Fibroblast of gingiva (primary cell): ENCODE results near the gene PITX3.

Experiments used
- DNase-seq: peaks from one replicate; pipeline ENCODE4 v3.0.0-alpha.2; 2011; ENCODE audit warnings: low read depth

The PITX3 gene

DNA sequence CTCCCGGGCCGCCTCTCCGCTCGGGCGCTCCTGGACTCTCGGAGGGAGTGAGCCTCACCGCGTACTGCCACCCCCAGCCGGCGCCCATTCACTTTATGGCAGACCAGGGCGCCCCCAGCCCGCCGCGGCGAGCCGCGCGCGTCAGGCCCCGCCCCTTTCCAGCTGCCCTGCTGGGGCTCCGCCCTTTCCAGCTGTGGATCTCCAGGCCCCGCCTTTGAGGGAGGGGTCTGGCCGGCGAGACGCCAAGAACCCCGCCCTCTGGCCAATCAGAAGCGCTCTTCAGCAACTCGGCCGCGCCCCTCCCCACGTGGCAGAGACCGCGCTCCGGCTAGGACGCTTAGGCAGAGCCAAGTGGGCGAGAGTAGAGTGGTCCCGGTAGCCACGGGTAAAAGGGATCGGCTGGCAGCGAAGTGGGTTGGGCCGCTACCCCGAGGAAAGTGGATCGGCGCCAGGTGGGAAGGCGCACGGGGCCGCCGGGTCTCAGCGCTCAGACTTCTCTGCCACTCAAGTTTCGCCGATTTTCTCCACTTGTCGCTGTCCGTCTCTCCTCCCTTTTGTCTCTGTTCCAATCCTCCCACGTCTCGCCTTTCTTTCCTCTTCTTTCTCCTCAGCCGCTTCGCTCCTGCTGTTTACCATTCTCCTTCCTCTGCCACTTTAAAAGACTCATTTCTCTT lies at the start of gene PITX3:
PITX3 (minus strand) TSS at position 69 of the 674 bp plus-strand sequence. CDS start 9,432 bp downstream, outside the sequence.
- peak; percentile 90 for DNase-seq

DNA sequence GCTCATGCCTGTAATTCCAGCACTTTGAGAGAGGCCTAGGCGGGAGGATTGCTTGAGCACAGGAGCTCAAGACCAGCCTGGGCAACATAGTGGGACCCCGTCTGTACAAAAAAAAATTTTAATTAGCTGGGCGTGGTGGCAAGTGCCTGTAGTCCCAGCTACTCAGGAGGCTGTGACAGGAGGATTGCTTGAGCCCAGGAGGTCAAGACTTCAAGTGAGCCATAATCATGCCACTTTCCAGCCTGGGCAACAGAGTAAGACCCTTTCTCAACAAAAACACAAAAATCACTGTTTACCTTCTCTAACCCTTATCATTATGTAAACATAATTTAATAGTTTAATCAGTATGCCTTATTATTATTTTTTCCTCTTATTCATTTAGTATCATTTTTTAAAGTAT lies 48.5 kb upstream of the PITX3 start:
- DNase-seq, result no peak

DNA sequence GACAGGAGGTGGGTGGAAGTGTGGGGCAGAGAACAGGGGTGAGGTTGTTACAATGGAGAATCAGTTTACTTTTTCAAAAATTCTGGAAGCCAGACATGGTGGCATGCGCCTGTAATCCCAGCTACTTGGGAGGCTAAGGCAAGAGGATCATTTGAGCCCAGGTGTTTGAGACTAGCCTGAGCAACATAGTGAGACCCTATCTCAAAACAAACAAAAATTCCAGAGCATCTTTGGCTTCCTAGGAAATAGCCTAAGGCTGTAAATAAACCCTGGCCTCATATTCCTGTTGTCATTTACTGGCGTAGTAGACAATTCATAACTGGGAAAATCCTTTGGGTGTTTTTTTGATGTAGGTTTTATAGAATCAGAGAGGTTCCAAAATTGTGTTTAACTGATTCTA lies 48.0 kb upstream of the PITX3 start:
- DNase-seq, result no peak

DNA sequence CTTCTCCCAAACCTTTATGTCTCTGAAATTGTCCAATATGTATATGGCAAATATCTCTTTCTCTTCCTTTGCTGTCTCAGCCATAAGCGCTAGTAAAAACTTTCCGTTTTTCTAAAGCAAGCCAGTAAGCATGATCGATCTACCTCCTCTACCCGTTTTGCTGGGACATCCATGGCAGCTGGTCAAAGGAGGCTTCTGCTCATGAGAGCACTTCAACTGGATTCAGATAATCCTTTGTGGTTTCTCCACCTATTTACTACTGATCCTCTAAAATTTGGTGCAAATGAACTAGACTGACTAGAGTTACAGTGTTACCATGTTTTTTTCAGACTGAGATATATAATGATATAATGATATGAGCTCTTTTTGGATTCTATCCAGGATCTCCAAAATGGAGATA lies 46.7 kb upstream of the PITX3 start:
- no peak for DNase-seq

DNA sequence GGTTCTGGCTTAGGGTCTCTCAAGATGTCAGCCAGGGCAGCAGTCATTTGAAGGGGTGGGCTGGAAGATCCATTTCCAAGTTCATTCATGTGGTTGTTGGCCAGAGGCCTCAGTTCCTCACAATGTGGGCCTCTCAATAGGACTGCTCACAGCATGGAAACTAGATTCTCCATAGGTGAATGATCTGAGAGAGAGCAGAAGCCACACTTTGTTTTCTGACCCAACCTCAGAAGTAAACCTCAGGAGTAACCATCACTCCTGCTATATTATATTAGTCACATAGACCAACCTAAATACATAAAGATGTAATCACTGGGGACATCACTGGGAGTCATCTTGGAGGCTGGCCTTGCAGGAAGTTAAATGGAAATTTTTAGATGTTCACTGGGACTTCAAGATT lies 46.2 kb upstream of the PITX3 start:
- DNase-seq, result no peak

DNA sequence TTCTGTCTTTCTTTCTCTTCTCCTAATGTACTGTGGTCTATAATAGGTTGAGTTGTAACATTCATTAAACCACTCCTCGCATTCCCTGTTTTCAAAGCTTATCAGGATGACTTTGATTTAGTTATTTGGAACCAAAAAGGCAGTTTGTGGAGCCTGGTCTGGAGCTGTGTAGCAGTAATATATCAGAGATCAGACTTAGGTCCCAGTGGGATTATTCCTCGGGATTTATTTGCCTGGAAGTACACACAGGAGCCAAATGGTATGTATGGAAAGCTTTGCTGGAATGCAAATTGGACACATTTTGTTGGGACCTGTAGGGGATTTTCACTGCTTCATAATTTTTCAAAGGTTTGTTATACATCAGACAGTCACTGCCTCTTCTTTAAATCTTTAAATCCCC lies 44.9 kb upstream of the PITX3 start:
- DNase-seq, result no peak

DNA sequence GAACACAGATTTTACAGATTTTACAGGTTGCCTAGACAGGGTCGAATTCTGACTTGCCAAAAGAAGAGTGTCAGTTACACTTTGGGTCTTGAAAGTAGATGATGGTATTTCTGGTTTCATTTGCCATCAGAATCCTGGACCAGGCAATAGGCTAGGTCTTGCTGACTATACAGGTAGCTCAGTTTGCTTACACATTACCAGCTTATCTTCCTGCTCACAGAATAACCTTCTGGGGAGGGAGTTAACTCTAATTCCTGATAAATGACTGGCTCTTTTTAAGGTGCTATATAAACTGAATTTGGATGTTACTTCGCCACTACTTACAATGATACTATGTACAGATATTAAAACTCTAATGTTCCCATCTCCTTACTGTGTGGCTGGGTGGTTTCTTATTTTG lies 43.8 kb upstream of the PITX3 start:
- no peak for DNase-seq

DNA sequence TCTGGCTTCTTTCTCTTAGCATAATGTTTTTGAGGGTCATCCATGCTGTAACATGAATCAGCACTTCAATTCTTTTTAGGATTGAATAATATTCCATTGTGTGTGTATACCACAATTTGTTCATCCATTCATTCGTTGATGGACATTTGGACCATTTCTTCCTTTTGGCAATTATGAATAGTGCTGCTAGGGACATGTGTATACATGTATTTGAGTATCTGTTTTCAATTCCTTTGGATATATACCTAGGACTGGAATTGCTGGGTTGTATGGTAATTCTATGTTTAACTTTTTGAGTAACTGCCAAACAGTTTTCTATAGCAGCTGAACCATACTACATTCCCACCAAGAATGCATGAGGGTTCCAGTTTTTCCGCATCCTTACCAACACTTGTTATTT lies 43.2 kb upstream of the PITX3 start:
- DNase-seq, result no peak

DNA sequence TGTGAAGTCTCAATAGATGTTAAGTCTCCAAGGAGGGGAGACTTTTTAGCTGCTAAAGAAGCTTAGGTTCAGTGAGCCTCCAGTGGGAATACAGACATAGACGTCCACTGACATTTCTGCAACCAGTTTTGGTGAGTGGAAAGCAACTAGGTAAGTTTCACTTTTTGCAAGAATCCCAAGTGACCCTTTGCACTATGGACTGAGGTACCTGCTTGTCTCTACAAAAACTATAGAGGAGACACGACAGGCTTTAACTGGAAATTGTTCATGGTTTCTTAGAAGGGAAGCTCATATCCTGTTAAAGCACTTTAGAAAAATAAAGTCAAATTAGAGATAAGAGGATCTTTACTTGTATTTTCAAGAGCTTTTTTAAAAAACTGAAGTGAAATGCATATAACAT lies 42.6 kb upstream of the PITX3 start:
- DNase-seq, result no peak

DNA sequence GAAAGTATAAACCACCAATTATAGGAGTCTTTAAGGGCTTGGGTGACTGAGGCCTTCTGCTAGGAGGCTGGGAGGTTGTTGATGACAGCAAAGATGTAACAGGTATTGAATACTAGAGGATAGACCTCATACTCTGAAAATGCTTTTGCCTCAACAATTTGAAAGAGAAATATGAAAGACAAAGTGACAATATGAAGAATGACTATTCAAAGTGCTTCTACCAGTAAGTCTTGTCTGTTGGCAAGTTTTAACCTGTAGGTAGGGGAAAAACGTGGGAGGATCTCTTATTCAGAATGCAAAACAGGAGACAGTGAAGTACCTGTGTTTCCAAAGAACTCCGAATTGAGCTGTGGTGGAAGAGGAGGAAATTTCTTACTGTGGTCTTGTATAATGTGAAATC lies 42.2 kb upstream of the PITX3 start:
- DNase-seq, result no peak

DNA sequence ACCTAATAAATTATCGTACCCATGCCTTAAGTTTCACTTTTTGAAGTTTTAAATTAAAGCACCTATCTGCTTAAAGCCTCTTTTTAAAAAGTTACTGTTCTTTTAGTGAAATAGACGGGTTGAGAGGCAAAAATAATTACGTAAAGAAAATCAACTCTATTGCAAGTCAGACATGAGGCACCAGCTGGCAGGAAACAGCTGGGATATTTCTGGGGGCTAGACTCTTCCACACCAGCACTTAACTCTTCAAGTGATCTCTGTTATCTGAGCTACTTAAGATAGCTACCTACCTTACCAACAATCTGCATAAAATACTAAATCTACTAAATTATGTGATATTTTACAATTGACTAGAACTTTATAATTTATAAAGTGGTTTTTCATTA lies 39.8 kb upstream of the PITX3 start:
- no peak for DNase-seq

DNA sequence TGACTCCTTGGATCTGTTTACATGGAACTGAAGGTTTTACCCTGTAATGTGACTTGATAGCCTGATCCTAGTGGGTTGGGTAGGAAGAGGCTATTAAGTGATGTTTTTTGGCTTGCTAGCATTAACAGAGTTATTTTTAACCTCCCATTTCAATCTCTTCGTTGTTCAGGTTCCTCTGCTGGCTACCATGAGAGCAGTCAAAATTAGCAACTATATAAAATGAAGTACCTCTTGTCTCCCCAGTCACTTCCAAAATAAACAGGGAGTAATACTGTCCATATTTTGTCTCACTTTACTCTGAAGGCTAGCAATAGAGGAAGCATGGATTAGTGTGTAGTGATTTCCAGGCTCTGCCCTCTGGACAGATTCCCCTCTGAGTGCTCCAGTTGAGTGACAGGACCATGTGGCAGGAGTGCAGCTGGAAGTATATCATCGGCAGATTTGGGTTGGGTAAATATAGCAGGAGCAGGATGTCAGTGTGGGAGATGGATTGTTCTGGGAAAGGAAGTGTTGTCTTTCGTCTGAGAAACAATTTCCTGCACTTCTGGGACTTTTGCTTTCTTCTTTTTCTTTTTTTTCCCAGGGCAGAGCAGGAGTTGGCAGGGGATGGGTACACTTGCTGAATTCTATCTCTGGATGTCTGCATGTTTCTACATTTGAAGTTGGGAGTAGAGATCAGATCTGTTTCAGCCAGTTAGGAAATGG lies 39.2 kb upstream of the PITX3 start:
- no peak for DNase-seq

DNA sequence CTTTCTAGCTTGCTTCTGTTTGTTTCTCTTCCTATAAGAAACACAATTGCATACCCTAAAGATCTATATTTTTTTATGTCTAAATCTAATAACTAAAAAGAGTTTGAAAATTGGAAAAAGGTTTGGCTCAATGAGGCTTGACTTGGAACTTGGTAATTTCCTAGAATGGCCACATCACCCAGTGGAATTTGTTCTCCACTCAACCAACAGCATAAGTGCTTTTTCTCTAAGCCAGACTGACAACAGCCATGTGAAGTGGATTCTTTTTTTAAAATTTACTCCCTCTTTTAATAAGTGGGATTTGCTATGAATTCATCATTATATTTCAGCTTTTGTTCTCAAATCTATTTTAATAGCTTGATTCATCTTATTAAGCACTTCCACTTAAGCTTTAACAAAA lies 37.8 kb upstream of the PITX3 start:
- no peak for DNase-seq

DNA sequence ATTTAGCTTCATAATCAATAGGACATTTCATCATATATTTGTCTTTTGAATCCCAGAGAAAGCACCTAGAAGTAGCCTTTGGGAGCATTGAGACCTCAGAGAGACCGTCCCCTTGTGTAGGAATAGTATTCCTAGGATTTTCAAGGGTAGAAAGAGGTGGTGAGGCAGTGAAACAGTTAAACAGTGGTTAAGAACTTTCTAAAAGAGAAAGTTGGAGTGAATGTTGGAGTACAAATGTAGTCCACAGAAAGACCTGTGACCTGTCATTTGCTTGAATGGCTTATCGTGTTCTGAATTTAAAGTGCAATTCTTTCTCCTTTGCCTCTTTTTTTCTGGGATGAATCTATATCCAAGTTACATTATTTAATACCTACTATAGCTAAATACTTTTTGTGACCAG lies 34.0 kb upstream of the PITX3 start:
- DNase-seq, result no peak

DNA sequence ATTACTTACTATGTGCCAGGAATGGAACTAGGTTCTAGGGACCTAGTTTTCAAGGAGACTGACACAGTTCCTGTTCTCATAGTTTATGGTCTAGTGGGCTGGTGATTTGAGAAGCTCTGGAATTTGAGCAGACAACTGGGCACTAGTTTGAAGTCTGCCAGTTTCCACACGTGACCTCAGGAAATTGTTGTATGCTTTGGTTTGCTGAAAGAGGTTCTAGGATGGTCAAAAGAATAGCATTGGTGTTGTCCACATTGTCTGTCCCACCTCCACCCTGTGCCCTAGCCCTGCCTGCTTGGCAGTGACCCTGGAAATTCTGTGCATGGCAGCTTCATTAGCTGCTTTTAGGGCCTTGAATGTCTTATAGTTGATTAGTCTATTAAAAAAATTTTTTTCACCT lies 32.8 kb upstream of the PITX3 start:
- no peak for DNase-seq

DNA sequence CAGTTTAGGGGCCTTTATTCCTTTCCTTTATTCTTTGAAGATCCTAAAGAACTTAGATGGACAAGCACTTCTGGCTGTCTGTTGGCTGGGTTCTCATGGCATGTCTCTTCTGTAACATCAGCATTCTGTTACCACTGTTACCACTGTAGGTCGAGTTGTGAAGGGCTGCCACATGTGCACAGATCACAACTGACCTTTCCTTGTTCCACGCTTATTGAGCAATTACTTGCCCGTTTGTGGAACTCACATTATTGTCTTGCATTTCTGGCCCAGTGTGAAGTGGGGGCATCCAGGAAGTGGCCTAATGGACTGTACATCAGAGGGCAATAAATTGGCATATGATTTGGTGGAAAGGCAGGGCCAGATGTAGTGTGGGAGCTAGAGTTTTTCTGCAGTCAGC lies 27.7 kb upstream of the PITX3 start:
- peak; percentile 78 for DNase-seq

DNA sequence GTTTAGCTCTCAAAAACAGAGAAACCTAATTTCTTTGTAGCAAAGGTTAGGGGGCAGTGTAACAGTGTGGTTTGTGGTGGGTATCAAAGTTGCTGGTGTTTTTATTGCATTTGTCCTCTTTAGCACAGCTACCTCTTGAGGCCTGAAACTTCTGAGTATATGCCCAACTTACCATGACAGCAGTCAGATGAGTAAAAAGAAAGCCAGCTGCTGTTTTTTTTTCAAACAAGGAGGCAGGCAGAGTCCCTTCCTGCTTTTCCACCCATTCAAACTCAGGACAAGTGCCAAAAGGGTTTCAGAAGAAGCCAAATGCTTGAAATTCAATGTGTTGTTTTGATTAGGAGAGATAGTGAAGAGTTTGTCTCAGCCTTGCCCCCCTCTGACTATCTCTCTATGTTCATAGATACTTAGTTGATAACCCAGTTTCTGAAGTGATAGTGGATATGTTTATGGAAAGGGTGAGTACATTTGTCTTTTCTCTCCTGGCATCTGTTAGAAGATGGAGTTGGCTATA lies 27.1 kb upstream of the PITX3 start:
- DNase-seq, result peak; percentile 68

DNA sequence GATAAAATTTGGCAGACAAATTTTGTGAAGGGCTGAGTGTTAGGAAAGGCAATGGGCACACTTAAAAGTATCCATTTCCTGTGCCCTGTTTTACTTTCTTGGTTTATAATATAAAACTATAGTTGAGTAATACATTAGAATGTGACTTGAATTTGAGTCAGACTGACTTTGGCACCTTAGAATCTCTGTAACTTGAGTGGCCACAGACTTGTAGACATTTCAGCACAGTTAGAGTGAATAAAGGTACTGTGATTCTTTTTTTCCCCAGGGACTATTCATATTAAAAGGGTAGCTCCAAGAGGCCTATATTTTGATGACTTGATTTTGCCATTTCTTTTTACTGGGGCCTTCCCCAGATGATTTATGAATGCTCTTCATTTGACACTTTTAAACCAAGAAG lies 26.4 kb upstream of the PITX3 start:
- peak; percentile 88 for DNase-seq

DNA sequence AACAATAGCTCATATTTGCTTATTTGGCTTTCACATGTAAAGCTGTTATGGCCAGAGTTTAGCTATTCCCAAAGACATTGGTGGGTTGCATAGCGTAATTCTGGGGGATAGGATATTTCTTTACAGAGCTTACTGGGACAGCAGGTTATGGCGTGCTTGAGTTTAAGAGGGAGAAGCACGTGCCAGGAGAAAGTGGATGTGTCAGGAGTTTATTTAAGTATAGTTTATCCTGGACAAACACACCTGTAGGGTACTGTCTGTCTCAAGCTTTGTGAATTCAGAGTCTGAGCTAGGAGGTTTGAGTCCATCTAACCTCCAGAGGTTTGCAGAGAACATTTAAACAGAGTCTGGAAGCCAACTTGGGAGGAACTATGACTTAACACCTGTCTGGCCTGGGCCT lies 25.4 kb upstream of the PITX3 start:
- DNase-seq, result no peak

DNA sequence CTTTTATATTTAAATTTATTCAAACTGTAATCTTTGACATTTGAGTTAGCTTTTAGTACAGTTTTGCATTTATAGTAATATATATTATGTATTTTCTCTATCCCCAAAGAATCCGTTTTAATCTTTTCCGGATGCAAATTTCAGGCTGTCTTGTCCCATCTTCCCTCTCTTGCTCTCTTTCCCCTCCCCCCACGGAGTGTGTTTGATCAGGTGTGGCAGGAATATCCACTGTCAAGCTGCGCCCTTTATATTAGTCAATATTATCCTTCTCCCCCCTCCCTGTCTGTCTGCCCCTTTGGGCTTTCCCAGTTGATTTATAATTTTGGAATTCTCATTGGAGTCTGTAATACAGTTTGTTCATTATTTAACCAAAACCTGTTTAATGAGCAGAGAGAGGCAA lies 23.1 kb upstream of the PITX3 start:
- DNase-seq, result no peak

DNA sequence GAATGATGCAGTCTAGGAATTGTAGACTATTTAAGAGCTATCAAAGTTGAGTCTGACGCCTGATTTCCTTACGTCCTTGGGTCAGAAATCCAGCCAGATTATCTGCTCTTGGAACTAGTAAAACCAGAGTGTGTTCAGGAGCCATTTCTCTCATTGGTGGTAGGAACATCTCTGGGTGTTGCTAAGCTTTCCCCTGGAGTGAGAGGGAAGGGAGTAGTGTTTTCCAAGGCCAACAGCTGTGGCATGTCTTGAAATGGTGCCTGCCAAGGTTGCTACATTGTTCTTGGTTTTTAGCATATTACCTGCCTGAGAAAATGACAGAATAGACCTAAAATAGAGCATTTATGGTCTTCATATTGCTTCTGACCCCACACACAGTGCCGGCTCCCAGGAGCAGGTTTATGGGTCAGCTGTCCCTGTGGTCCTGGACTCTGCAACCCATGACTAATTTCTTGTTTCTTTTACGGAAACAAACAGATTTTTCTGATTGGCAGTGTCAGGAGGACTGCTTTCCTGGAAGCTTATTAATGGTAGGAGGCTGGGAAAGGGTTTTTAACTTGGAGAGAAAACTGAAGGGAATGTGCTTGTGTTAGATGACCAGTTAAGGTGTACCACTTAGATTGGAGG lies 21.5 kb upstream of the PITX3 start:
- DNase-seq, result no peak

DNA sequence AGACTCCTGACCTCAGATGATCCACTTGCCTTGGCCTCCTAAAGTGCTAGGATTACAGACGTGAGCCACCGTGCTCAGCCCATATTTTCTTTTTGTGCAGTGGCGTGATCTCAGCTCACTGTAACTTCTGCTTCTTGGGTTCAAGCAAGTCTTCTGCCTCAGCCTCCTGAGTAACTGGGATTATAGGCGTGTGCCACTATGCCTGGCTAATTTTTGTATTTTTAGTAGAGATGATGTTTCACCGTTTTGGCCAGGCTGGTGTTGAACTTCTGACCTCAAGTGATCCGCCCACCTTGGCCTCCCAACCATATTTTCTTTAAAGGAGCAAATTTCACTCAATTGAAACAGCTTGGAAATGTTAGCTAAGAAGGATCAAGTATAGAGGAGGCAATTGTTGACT lies 20.5 kb upstream of the PITX3 start:
- DNase-seq, result no peak

DNA sequence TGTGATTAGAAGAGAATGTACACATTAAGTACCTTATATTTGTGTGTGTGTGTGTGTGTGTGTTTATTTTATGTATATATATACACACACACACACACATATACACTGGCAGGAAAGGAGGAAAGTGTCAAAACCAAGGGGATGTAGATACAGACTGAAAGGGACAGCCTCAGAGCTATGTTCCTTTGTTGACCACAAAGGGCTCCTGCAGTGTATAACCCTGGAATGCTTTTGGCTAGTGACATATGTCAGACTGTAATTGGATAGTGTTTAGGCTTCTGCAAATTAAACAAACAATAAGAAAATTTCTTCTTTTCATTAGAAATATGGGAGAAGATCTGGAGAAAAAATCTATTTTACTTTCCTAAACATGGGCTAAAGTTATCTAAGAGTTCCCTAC lies 19.9 kb upstream of the PITX3 start:
- peak; percentile 25 for DNase-seq
